NCI-H524 treated with DMSO at 0.1 percent for 48 hours (cell line): ENCODE results near the gene SLC35G6.
"Not testable (repeated sequence)": the region's sequence is repeated elsewhere in the genome, so short reads cannot be mapped to it uniquely, and the experiment has no call there.

ENCODE experiments used
- DNase-seq: peaks from one replicate; lab custom pipeline; 2025; lab: John Stamatoyannopoulos, UW

SLC35G6 gene

DNA sequence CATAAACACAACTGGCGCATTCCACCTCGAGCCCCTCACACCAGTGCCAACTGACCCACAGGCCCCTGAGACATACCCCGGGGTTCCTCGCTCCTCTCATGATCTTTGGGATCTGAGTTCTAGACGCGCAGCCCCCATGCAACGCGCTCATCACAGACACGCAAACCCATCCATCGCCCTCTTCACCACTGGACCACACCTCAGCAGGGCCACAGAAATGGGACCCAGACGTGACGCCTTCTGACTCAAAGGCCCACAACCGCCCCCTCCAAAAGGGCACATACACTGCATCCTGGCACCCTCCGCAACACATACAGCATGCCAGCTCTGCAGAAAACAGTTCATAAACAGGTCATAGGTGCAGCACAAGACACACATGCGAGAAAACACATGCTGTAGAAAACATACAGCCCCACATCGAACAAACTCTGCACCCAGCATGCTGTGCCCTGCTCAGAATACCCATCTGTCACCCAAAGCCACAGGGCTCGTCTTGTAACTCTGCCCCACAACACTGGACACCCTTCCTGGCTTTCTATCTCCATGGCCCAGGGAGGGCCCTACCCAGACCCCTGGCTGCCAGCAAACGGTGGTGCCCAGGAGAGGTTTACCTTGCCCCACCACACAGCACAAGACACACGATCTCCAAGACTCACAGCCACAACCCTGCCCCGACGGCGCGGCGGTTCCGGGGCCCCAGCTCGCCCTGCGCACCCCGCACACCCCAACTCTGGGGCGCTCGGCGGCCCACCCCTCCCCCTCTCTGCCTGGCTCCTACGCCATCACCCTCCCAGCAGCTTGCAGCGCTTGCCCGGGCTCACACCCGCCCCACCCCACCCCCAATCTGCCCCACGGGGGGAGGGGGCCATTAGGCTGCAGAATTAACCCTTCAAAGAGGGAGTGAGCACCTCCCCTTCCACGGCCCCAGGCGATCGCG, 2.7 kb upstream of the SLC35G6 start:
- no peak for DNase-seq

- DNase-seq: no peak
Observed at GRCh38 chr17:7479213-7480088, 1.8 kb upstream of the SLC35G6 start, which contains the start of gene ZBTB4. Gene ZBTB4 (minus strand): TSS chr17:7479631. CDS start chr17:7466801, 12,830 bp downstream.

GRCh38 chr17:7480089-7480384, 1.2 kb upstream of the SLC35G6 start:
- DNase-seq: no peak

DNA sequence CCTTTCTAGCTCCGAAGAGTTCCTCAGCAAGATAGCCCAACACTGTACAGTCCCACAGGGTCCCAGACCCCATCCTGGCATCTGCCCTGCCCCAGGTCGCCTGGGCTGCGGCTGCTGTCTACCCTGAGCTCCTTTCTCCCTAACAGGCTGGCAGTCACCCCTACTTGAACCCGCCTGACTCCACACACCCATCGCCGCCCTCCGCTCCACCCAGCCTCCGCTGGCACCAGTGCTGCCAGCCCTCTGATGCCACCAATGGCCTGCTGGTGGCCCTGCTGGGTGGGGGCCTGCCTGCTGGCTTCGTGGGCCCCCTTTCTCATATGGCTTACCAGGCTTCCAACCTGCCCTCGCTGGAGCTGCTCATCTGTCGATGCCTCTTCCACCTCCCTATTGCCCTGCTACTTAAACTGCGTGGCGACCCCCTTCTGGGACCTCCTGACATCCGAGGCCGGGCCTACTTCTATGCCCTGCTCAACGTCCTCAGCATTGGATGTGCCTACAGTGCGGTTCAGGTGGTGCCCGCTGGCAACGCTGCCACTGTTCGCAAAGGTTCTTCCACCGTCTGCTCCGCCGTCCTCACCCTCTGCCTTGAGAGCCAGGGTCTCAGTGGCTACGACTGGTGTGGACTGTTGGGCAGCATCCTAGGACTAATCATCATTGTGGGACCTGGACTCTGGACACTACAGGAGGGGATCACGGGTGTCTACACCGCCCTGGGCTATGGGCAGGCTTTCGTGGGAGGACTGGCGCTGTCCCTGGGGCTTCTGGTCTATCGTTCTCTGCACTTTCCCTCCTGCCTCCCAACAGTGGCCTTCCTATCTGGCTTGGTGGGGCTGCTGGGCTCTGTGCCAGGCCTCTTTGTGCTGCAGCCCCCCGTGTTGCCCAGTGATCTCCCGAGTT, 846 bp downstream of the SLC35G6 start:
- not testable (repeated sequence) for DNase-seq

DNA sequence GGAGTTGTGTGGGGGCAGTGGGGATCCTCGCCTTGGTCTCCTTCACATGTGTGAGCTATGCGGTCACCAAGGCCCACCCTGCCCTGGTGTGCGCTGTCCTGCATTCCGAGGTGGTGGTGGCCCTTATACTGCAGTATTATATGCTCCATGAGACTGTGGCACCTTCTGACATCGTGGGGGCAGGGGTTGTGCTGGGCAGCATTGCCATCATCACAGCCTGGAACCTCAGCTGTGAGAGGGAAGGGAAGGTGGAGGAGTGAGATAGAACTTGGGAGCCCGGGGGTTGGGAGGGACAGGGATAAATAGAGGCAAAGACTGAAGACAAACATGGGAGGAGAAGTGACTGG, 1.5 kb downstream of the SLC35G6 start:
- DNase-seq: not testable (repeated sequence)

DNA sequence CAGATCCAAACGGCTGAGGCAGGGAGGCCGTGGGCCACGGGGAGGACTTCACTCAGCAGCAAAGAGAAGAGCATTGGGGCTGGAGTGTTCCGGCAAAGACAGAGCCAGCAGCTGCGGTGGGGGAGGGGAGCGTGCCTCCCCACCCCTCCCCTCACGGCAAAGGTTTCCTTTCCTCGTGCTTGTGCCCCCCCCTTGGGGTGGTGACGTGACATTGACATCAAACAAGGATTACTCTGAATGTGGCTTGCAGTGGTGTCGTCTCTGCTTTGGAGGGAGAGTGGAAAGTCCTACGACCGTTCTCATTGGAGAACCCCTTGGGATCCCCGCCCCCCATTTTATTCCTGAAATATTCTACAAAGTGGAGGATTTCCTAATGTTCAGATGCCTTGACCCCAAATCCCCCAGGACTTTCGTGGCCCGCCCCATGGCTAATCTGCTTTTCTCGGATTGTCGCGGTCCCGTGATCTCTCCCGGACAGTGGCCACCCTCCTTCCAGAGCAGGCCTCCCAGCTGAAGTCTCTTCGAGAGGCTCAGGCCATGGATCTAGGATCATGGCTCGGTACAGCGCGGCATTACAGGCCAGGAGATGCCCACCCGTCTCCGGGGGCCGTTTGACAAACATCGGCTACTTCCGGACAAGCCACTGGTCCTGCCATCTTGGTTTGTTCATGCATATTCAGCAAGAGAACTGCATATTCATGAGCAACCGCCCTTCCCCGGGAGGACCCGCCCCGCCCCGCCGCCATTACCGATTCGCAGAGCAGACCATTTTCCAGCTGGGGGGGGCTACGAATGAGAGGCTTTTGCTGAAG, 2.2 kb downstream of the SLC35G6 start:
- peak; percentile 20 for DNase-seq

- DNase-seq: peak; percentile 39
Observed at GRCh38 chr17:7484067-7484918, 3.0 kb downstream of the SLC35G6 start, which contains the start of gene POLR2A. Gene POLR2A (plus strand): TSS chr17:7484366.

- DNase-seq: no peak
Observed at GRCh38 chr17:7484919-7485377, 3.7 kb downstream of the SLC35G6 start.

GRCh38 chr17:7486181-7486580, 4.9 kb downstream of the SLC35G6 start:
- DNase-seq: no peak

- DNase-seq: no peak
Observed at GRCh38 chr17:7490144-7490543, 8.9 kb downstream of the SLC35G6 start.

- no peak for DNase-seq
Observed at GRCh38 chr17:7491583-7491982, 10.3 kb downstream of the SLC35G6 start.

DNA sequence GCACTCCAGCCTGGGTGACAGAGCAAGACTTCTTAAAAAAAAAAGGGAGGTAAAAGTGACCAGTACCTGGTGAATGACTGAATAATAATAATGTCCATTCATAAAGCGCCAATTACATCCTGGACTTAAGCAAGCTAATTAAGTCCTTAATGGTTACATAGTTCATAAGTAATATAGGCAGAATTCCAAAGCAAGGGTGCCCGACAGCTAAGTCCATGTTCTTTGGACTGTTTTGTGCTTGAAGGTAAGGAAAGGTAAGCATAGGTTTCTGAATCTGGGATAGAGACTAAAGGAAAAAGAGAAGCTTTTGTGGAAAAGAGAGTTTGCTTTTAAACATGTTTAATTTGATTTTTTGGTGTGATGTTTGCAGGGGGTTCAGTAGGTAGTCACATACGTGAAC, 12.7 kb downstream of the SLC35G6 start:
- DNase-seq: no peak

DNA sequence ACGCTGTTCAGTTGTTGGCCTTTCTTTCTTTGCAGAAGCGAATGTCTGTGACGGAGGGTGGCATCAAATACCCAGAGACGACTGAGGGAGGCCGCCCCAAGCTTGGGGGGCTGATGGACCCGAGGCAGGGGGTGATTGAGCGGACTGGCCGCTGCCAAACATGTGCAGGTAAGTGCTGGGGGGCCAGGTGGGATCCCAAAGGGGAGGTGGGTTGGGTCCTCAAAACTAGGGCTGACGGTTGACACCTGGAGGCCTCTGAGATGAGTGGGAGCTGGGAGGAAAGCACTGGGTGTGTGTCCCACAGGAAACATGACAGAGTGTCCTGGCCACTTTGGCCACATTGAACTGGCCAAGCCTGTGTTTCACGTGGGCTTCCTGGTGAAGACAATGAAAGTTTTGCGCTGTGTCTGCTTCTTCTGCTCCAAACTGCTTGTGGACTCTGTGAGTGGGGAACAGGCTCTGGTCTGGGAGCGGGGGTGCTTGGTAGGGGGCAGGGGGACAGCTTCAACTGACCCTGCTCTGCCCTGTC, 14.7 kb downstream of the SLC35G6 start:
- DNase-seq: no peak

DNA sequence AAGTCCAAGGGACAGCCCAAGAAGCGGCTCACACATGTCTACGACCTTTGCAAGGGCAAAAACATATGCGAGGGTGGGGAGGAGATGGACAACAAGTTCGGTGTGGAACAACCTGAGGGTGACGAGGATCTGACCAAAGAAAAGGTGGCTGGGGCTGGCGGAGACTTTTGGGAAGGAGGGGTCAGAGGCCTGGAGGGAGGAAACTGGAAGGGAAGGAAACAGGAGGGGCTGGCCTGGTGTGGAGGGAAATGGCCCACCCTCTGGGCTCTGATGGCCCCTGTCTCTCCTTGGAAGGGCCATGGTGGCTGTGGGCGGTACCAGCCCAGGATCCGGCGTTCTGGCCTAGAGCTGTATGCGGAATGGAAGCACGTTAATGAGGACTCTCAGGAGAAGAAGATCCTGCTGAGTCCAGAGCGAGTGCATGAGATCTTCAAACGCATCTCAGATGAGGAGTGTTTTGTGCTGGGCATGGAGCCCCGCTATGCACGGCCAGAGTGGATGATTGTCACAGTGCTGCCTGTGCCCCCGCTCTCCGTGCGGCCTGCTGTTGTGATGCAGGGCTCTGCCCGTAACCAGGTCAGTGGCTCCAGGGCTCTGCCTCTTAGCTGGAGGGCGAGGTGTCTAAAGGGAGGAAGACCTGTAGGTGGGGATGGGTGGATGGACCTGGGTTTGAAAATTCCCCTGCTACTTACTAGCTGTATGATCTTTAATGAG, 15.4 kb downstream of the SLC35G6 start:
- no peak for DNase-seq

DNA sequence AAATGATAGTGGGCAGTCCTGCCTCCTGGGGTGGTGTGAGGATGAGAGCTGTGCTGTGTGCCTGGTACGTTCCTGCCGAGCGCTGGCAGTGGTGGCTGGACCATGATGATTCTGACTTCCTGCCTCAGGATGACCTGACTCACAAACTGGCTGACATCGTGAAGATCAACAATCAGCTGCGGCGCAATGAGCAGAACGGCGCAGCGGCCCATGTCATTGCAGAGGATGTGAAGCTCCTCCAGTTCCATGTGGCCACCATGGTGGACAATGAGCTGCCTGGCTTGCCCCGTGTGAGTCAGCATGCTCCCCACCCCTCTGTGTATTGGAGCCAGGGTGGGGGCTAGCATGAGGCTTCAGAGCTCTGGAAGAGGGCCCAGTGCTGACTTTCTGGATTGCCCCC, 16.0 kb downstream of the SLC35G6 start:
- DNase-seq: no peak

DNA sequence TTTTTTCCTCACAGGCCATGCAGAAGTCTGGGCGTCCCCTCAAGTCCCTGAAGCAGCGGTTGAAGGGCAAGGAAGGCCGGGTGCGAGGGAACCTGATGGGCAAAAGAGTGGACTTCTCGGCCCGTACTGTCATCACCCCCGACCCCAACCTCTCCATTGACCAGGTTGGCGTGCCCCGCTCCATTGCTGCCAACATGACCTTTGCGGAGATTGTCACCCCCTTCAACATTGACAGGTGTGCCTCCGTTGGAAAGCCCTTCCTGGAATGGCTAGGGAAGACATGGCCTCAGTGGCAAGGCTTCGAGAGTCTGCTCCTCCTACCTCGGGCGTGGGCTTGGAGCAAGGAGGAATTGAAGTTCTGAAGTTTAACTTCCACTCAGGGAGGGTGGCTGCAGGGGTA, 16.4 kb downstream of the SLC35G6 start:
- no peak for DNase-seq

DNA sequence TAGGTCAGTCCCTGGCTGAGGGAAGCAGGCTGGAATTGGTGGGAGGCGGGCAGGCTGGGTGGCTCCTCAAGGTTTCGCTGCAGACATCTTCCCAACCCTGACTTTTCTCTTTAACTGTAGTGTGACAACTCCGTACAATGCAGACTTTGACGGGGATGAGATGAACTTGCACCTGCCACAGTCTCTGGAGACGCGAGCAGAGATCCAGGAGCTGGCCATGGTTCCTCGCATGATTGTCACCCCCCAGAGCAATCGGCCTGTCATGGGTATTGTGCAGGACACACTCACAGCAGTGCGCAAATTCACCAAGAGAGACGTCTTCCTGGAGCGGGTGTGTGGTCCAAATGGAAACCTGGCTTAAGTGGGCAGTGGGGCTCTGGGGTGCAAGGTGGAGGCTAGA, 17.9 kb downstream of the SLC35G6 start:
- no peak for DNase-seq

- DNase-seq: no peak
Observed at GRCh38 chr17:7501729-7502128, 20.5 kb downstream of the SLC35G6 start.
